Keratinocyte (primary cell): ENCODE results near the gene CMIP. TPM values are rescaled to one million over a fixed set of nuclear protein-coding genes. Genes with fewer than 3 reads are reported as not detected.

ENCODE experiments used
- DNase-seq: peaks from one replicate; pipeline ENCODE4 v3.0.0-alpha.2; 2011; ENCODE audit warnings: low read depth, missing footprints, low spot score
- FAIRE-seq: peaks from 2 replicates; lab custom pipeline; 2011; peaks lifted over from hg19 to GRCh38; lab: Jason Lieb, UNC
- H2AFZ ChIP-seq: 2 replicates; pipeline ENCODE4 v1.6.0; 2012; ENCODE audit warnings: low read length, control low read depth, inconsistent platforms; ENCODE audit not compliant: control insufficient read depth
- H3K27ac ChIP-seq: 2 replicates; pipeline ENCODE4 v1.5.1; 2011; ENCODE audit warnings: low read length; ENCODE audit not compliant: control insufficient read depth, insufficient read depth
- H3K27me3 ChIP-seq: 3 replicates; pipeline ENCODE4 v1.6.0; 2011; ENCODE audit warnings: low read length; ENCODE audit not compliant: control insufficient read depth, insufficient read depth; ENCODE audit errors: extremely low read depth
- H3K36me3 ChIP-seq, 2 experiments: 2 replicates in 1 of 2; 3 replicates in 1 of 2; pipeline ENCODE4 v1.5.1; 2011; ENCODE audit warnings: low read length in 2 of 2, mild to moderate bottlenecking in 1 of 2; ENCODE audit not compliant: control insufficient read depth in 2 of 2, insufficient read depth in 2 of 2; ENCODE audit errors: extremely low read depth in 1 of 2
- H3K4me1 ChIP-seq: 3 replicates; pipeline ENCODE4 v1.5.1; 2011; ENCODE audit warnings: low read length; ENCODE audit not compliant: control insufficient read depth, insufficient read depth; ENCODE audit errors: extremely low read depth
- H3K4me2 ChIP-seq: 3 replicates; pipeline ENCODE4 v1.6.0; 2011; ENCODE audit warnings: low read depth, low read length; ENCODE audit not compliant: control insufficient read depth, insufficient read depth; ENCODE audit errors: extremely low read depth
- H3K4me3 ChIP-seq, 3 experiments: fragments of 200-600 bp in 1 of 3; sonication (generic) in 1 of 3; 2 replicates in 2 of 3; 3 replicates in 1 of 3; pipeline ENCODE4 v1.5.1; 2011 to 2016; ENCODE audit warnings: low read length in 3 of 3, mild to moderate bottlenecking in 3 of 3, control low read depth in 2 of 3, inconsistent platforms in 1 of 3, low read depth in 1 of 3, mixed read lengths in 1 of 3, mixed run types in 1 of 3, moderate library complexity in 1 of 3; ENCODE audit not compliant: control insufficient read depth in 2 of 3, insufficient read depth in 2 of 3; ENCODE audit errors: extremely low read depth in 1 of 3
- H3K79me2 ChIP-seq: 2 replicates; pipeline ENCODE4 v1.6.0; 2012; ENCODE audit warnings: low read length; ENCODE audit not compliant: control insufficient read depth, insufficient read depth
- H3K9ac ChIP-seq: 3 replicates; pipeline ENCODE4 v1.6.0; 2011; ENCODE audit warnings: low read length; ENCODE audit not compliant: control insufficient read depth, insufficient read depth; ENCODE audit errors: extremely low read depth
- H3K9me1 ChIP-seq: 3 replicates; pipeline ENCODE4 v1.6.0; 2011; ENCODE audit warnings: low read length; ENCODE audit not compliant: control insufficient read depth, insufficient read depth; ENCODE audit errors: extremely low read depth
- H3K9me3 ChIP-seq: 2 replicates; pipeline ENCODE4 v1.5.1; 2012; ENCODE audit warnings: low read depth, low read length; ENCODE audit not compliant: control insufficient read depth
- H4K20me1 ChIP-seq: 3 replicates; pipeline ENCODE4 v1.6.0; 2011; ENCODE audit warnings: low read length; ENCODE audit not compliant: control insufficient read depth, insufficient read depth; ENCODE audit errors: extremely low read depth
- CTCF ChIP-seq, 3 experiments: IDR thresholded peaks in 1 of 3; conservative IDR thresholded peaks in 1 of 3; optimal IDR thresholded peaks in 1 of 3; 2 replicates in 2 of 3; 3 replicates in 1 of 3; pipeline versions ENCODE3 to v1.5.1; 2011; ENCODE audit warnings: low read length in 3 of 3, mild to moderate bottlenecking in 3 of 3, moderate library complexity in 2 of 3, control low read depth in 1 of 3, inconsistent platforms in 1 of 3; ENCODE audit not compliant: insufficient read depth in 2 of 3; ENCODE audit errors: extremely low read depth in 1 of 3
- EZH2 ChIP-seq: IDR thresholded peaks from one replicate; pipeline ENCODE4 v1.6.1; 2012; ENCODE audit warnings: inconsistent platforms, mild to moderate bottlenecking, low read length, moderate library complexity
- dilution Hi-C: fragments of 300-500 bp; cut with MboI; formaldehyde crosslinking; loops from one replicate; pipeline ENCODE4 v1.7.0; 2020; ENCODE audit warnings: low sequenced_read_pairs; ENCODE audit not compliant: extremely low pct_ligation_motif_present
- polyA plus RNA-seq, 5 experiments: library from polyadenylated mRNA; depleted of rRNA in 3 of 5; stranded (reverse) in 3 of 5; stranded (forward) in 1 of 5; unstranded in 1 of 5; fragments of >200 nt; gene quantifications; 1 replicate in 1 of 5; 2 replicates in 3 of 5; 3 replicates in 1 of 5; pipeline versions ENCODE4 v1.2.1 to v1.2.3, GENCODE V29; 2011 to 2012; ENCODE audit warnings: missing spikeins in 2 of 5, low read depth in 1 of 5, low replicate concordance in 1 of 5

CMIP gene
- polyA plus RNA-seq, 1 donor (not counting 4 experiments of a cell fraction or from before 2014, with no cell fraction given) = 5.0 TPM

- dilution Hi-C loops = no loop called here
- Histone ChIP-seq H4K20me1 (no peaks in the 10 kb centered on the region), H3K9ac (no peak overlapping the region), H3K79me2 (no peaks in the 10 kb centered on the region), H2AFZ (no peak overlapping the region), H3K4me3 (no peak overlapping the region), H3K4me2 (no peak overlapping the region), H3K27me3 (no peaks in the 10 kb centered on the region), H3K4me1 (no peaks in the 10 kb centered on the region), H3K9me1 (no peaks in the 10 kb centered on the region), H3K36me3 (no peaks in the 10 kb centered on the region), H3K9me3 (no peaks in the 10 kb centered on the region), H3K27ac (no peak overlapping the region)
- no peak for FAIRE-seq
- TF ChIP-seq CTCF (optimal IDR thresholded peaks at IDR 0.05 in 1 of 3, IDR thresholded peaks at IDR 0.05 in 1 of 3, conservative IDR thresholded peaks at IDR 0.05 in 1 of 3; ENCODE audit: extremely low read depth in 1 of 3, insufficient read depth in 2 of 3, low read length in 3 of 3) (no peak), EZH2 (no peak)
- no peak for DNase-seq
Measured at GRCh38 chr16:81435103-81435502, 9.5 kb upstream of the CMIP start.

GRCh38 chr16:81435567-81435966, 9.0 kb upstream of the CMIP start:
- H3K79me2 ChIP-seq = no peaks in the 10 kb centered on the region
- no peak overlapping the region for H3K9ac ChIP-seq
- DNase-seq (no peak), FAIRE-seq (no peak)
- TF ChIP-seq EZH2 (no peak), CTCF (optimal IDR thresholded peaks at IDR 0.05 in 1 of 3, IDR thresholded peaks at IDR 0.05 in 1 of 3, conservative IDR thresholded peaks at IDR 0.05 in 1 of 3; ENCODE audit: extremely low read depth in 1 of 3, insufficient read depth in 2 of 3, low read length in 3 of 3) (no peak)
- H4K20me1 ChIP-seq = no peaks in the 10 kb centered on the region
- no peaks in the 10 kb centered on the region for H3K4me1 ChIP-seq
- no peak overlapping the region for H2AFZ ChIP-seq
- H3K27ac ChIP-seq = no peak overlapping the region
- H3K27me3 ChIP-seq = no peaks in the 10 kb centered on the region
- no peaks in the 10 kb centered on the region for H3K36me3 ChIP-seq
- no peaks in the 10 kb centered on the region for H3K9me1 ChIP-seq
- no peak overlapping the region for H3K4me3 ChIP-seq
- dilution Hi-C loops = no loop called here
- no peak overlapping the region for H3K4me2 ChIP-seq
- no peaks in the 10 kb centered on the region for H3K9me3 ChIP-seq
